Measurements from ENCODE around the gene CDH13. TPM values are rescaled to one million over a fixed set of nuclear protein-coding genes. Genes with fewer than 3 reads are reported as not detected.
A peak's percentile ranks its signal among the peaks of the same experiment; 100 is the strongest.
"Not testable (repeated sequence)": the region's sequence is repeated elsewhere in the genome, so short reads cannot be mapped to it uniquely, and the experiment has no call there.

The CDH13 gene
- total RNA-seq, 1 experiment from 2014 or later, result 62.5 TPM

- Histone ChIP-seq H3K4me3 (no peak overlapping the region), H3K9me3 (replicated peaks) (no peaks in the 10 kb centered on the region), H3K27me3 (replicated peaks) (no peaks in the 10 kb centered on the region), H3K27ac (no peak overlapping the region), H3K4me1 (replicated peaks) (no peaks in the 10 kb centered on the region), H3K36me3 (no peaks in the 10 kb centered on the region)
- peak in 1 of 2 experiments; percentile 4 for DNase-seq (ENCODE audit: low read depth in 1 of 2, low spot score in 2 of 2)
Observed at GRCh38 chr16:82924075-82924854, 297.5 kb downstream of the CDH13 start.

DNA sequence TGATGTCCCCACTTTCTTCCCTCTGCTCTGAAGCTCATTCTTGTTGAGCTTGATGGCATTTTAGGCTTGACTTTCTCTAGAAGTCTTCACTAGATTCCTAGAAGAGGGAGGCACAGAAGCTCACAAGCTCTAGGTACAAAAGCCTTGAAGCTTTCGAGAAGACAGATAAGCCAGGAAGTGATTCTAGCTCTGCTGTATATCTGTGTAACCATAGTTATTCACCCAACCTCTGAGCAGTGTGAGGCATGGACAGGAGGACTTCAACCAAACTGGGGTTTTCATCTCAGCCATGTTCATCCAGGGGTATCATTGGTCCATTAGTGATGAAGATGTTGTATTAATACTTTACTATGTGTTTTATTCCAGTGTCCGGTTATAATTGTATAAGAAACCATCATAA is 299.7 kb downstream of the CDH13 start:
- Histone ChIP-seq H3K36me3 (no peaks in the 10 kb centered on the region), H3K27ac (no peak overlapping the region), H3K9me3 (replicated peaks) (no peaks in the 10 kb centered on the region), H3K4me3 (no peak overlapping the region), H3K27me3 (replicated peaks) (no peaks in the 10 kb centered on the region), H3K4me1 (replicated peaks) (no peaks in the 10 kb centered on the region)
- DNase-seq (ENCODE audit: low read depth in 1 of 2, low spot score in 2 of 2), result no peak

DNA sequence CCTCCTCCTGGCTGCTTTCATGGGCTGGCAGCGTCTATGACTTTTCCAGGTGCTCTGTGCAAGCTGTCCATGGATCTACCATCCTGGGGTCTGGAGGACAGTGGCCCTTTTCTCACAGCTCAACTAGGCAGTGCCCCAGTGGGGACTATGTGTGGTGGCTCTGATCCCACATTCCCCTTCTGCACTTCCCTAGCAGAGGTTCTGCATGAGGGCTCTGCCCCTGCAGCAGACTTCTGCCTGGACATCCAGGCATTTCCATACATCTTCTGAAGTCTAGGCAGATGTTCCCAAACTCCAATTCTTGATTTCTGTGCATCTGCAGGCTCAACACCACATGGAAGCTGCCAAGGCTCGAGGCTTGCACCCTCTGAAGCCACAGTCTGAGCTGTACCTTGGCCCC is 307.2 kb downstream of the CDH13 start:
- H3K4me1 ChIP-seq (replicated peaks), result peaks cover 14% of the 10 kb centered on the region
- not testable (repeated sequence) for H3K9me3 ChIP-seq (replicated peaks); DNase-seq (ENCODE audit: low read depth in 1 of 2, low spot score in 2 of 2); H3K36me3 ChIP-seq; H3K27me3 ChIP-seq (replicated peaks); H3K27ac ChIP-seq; H3K4me3 ChIP-seq

- Histone ChIP-seq H3K27ac (no peak overlapping the region), H3K9me3 (replicated peaks) (peaks cover 5% of the 10 kb centered on the region; the same call in 1 of the 2 replicates), H3K27me3 (replicated peaks) (no peaks in the 10 kb centered on the region), H3K36me3 (no peaks in the 10 kb centered on the region), H3K4me3 (no peak overlapping the region), H3K4me1 (replicated peaks) (peaks cover 14% of the 10 kb centered on the region)
- no peak for DNase-seq (ENCODE audit: low read depth in 1 of 2, low spot score in 2 of 2)
Observed at GRCh38 chr16:82935766-82936165, 309.0 kb downstream of the CDH13 start.

- Histone ChIP-seq H3K4me3 (no peak overlapping the region), H3K4me1 (replicated peaks) (peaks cover 14% of the 10 kb centered on the region), H3K27me3 (replicated peaks) (no peaks in the 10 kb centered on the region), H3K9me3 (replicated peaks) (peaks cover 5% of the 10 kb centered on the region; the same call in 1 of the 2 replicates), H3K36me3 (no peaks in the 10 kb centered on the region), H3K27ac (peak overlapping the region; percentile 50)
- peak; percentile 59 to 89 for DNase-seq (ENCODE audit: low read depth in 1 of 2, low spot score in 2 of 2)
Observed at GRCh38 chr16:82936941-82937551, 310.3 kb downstream of the CDH13 start.

DNA sequence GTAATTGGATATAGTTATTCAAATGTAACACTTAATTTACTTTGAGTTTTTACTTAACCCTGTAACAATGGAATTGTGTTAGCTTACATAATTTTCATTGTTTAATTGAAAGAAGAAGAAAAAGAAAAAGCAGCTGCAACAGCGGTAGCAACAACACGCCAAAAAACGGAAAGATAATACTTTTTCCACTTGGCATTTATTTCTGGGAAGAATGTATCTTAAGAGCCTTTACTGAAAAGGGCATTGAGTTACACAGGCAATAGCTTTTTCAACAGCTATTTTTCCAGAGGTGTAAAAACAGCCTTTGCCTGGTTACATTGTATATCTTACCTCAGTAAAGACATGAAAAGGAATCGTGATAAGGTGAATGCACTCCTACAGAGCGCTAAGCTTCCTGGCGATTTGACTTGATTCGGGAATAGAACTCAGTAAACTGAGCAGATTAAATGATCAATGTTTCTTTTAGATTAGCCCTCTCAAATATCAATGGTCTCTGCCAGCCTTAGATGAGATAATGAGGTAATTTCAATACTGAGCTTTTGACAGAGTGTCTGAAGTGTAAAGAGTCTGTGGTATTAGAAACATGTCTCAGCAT is 311.3 kb downstream of the CDH13 start:
- H3K4me1 ChIP-seq (replicated peaks), result peaks cover 14% of the 10 kb centered on the region
- no peak for DNase-seq (ENCODE audit: low read depth in 1 of 2, low spot score in 2 of 2)
- H3K36me3 ChIP-seq, result no peaks in the 10 kb centered on the region
- no peak overlapping the region for H3K4me3 ChIP-seq
- peaks cover 5% of the 10 kb centered on the region; the same call in 1 of the 2 replicates for H3K9me3 ChIP-seq (replicated peaks)
- no peak overlapping the region for H3K27ac ChIP-seq
- no peaks in the 10 kb centered on the region for H3K27me3 ChIP-seq (replicated peaks)

DNA sequence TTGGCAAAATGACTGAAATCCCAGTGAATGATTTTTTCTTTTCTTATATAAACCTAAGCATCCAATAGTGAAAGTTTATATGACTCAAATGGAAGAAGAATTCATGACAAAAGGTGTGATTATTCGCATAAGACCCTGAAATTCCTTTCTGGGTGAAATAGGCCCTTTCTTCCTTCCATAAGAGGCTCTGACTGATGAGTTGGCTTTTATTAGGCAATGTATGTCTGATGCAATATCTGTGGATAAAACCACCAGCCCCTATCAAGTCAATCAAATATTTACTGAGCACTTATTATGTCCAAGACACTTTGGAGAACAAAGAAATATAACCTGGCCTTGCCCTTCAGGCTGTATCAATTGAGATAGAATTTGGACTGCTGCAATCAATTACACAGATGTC is 316.6 kb downstream of the CDH13 start:
- H3K27me3 ChIP-seq (replicated peaks), result no peaks in the 10 kb centered on the region
- peaks cover 6% of the 10 kb centered on the region; the same call in 1 of the 2 replicates for H3K4me1 ChIP-seq (replicated peaks)
- no peak for DNase-seq (ENCODE audit: low read depth in 1 of 2, low spot score in 2 of 2)
- H3K4me3 ChIP-seq, result no peak overlapping the region
- H3K27ac ChIP-seq, result no peak overlapping the region
- no peaks in the 10 kb centered on the region for H3K9me3 ChIP-seq (replicated peaks)
- no peaks in the 10 kb centered on the region for H3K36me3 ChIP-seq

DNA sequence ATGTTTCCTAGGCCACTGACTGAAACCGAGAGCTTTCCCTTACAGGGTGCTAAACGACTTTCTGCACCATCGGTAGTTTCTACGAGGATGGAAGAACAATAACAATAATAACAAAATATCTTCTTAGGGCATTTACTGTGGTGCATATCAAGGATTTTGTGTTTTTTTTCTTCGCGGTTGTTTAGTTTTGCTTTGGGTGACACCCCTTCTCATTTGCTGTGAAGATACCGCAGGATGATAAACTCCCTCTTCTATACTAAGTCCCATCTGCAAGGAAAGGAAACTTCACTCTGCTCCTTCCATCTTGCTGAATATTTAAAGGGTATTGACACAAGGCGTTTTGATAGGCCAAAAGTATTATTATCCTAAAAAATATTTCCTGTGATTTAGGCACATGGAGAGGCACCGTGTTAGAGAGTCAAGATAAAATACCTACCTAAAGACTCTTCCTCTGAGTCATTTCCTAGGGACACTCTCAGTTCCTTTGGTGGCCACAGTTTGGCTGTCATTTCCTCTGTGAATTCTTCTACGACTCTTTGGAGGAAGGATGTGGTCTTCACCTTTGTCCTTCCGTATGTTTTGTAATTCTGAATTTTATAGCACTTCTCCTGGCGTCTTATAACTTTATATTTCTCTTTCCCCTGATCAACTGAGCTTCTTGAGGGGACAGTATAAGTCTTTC is 318.8 kb downstream of the CDH13 start:
- no peaks in the 10 kb centered on the region for H3K9me3 ChIP-seq (replicated peaks)
- no peak overlapping the region for H3K27ac ChIP-seq
- no peaks in the 10 kb centered on the region for H3K36me3 ChIP-seq
- H3K27me3 ChIP-seq (replicated peaks), result no peaks in the 10 kb centered on the region
- no peak for DNase-seq (ENCODE audit: low read depth in 1 of 2, low spot score in 2 of 2)
- H3K4me3 ChIP-seq, result no peak overlapping the region
- peaks cover 6% of the 10 kb centered on the region; the same call in 1 of the 2 replicates for H3K4me1 ChIP-seq (replicated peaks)

- H3K4me3 ChIP-seq, result no peak overlapping the region
- no peaks in the 10 kb centered on the region for H3K36me3 ChIP-seq
- no peak overlapping the region for H3K27ac ChIP-seq
- no peak for DNase-seq (ENCODE audit: low read depth in 1 of 2, low spot score in 2 of 2)
- H3K9me3 ChIP-seq (replicated peaks), result no peaks in the 10 kb centered on the region
- H3K4me1 ChIP-seq (replicated peaks), result peaks cover 6% of the 10 kb centered on the region; the same call in 1 of the 2 replicates
- no peaks in the 10 kb centered on the region for H3K27me3 ChIP-seq (replicated peaks)
Observed at GRCh38 chr16:82947698-82948097, 320.9 kb downstream of the CDH13 start.

GRCh38 chr16:82949016-82949415 is 322.2 kb downstream of the CDH13 start:
- Histone ChIP-seq H3K4me1 (replicated peaks) (peaks cover 6% of the 10 kb centered on the region; the same call in 1 of the 2 replicates), H3K4me3 (no peak overlapping the region), H3K9me3 (replicated peaks) (no peaks in the 10 kb centered on the region), H3K36me3 (no peaks in the 10 kb centered on the region), H3K27me3 (replicated peaks) (no peaks in the 10 kb centered on the region), H3K27ac (no peak overlapping the region)
- no peak for DNase-seq (ENCODE audit: low read depth in 1 of 2, low spot score in 2 of 2)

- Histone ChIP-seq H3K27ac (no peak overlapping the region), H3K27me3 (replicated peaks) (no peaks in the 10 kb centered on the region), H3K4me3 (no peak overlapping the region), H3K4me1 (replicated peaks) (0 out of 2 replicates have a peak, but pooled peaks cover 3% of the 10 kb centered on the region), H3K36me3 (no peaks in the 10 kb centered on the region), H3K9me3 (replicated peaks) (no peaks in the 10 kb centered on the region)
- DNase-seq (ENCODE audit: low read depth in 1 of 2, low spot score in 2 of 2), result no peak
Observed at GRCh38 chr16:82953517-82953916, 326.7 kb downstream of the CDH13 start.

- Histone ChIP-seq H3K36me3 (no peaks in the 10 kb centered on the region), H3K9me3 (replicated peaks) (no peaks in the 10 kb centered on the region), H3K27me3 (replicated peaks) (no peaks in the 10 kb centered on the region), H3K4me3 (no peak overlapping the region), H3K27ac (no peak overlapping the region), H3K4me1 (replicated peaks) (0 out of 2 replicates have a peak, but pooled peaks cover 3% of the 10 kb centered on the region)
- no peak for DNase-seq (ENCODE audit: low read depth in 1 of 2, low spot score in 2 of 2)
Observed at GRCh38 chr16:82954224-82954929, 327.6 kb downstream of the CDH13 start.

GRCh38 chr16:82955741-82956348 is 329.1 kb downstream of the CDH13 start:
- Histone ChIP-seq H3K4me3 (no peak overlapping the region), H3K36me3 (no peaks in the 10 kb centered on the region), H3K27me3 (replicated peaks) (no peaks in the 10 kb centered on the region), H3K4me1 (replicated peaks) (0 out of 2 replicates have a peak, but pooled peaks cover 3% of the 10 kb centered on the region), H3K9me3 (replicated peaks) (no peaks in the 10 kb centered on the region), H3K27ac (no peak overlapping the region)
- DNase-seq (ENCODE audit: low read depth in 1 of 2, low spot score in 2 of 2), result no peak

All from SJSA1 (cell line).